HepG2 (cell line): ENCODE results near the gene PCSK6. TPM values are rescaled to one million over a fixed set of nuclear protein-coding genes. Genes with fewer than 3 reads are reported as not detected.

Experiments
- CC2D1A ChIP-seq: sonication (generic); formaldehyde crosslinking; IDR thresholded peaks from 2 replicates; pipeline ENCODE4 v1.8.1; 2023; ENCODE audit warnings: mild to moderate bottlenecking, missing genetic modification reagents
- HES4 ChIP-seq: sonication (generic); formaldehyde crosslinking; IDR thresholded peaks from 2 replicates; pipeline ENCODE4 v1.9.0; 2021; ENCODE audit warnings: mild to moderate bottlenecking, missing genetic modification reagents, borderline replicate concordance
- HNF1A ChIP-seq, 2 experiments: sonication (generic) in 1 of 2; formaldehyde crosslinking in 1 of 2; IDR thresholded peaks; 2 replicates each; pipeline versions ENCODE4 v1.4.0 to v1.6.1; 2016 to 2020; ENCODE audit warnings: borderline replicate concordance in 1 of 2, low read depth in 1 of 2, mild to moderate bottlenecking in 1 of 2, missing genetic modification reagents in 1 of 2
- IKZF1 ChIP-seq: fragments of 450-650 bp; IDR thresholded peaks from 2 replicates; pipeline ENCODE4 v1.7.1; 2016
- JUND ChIP-seq: sonication (generic); formaldehyde crosslinking; IDR thresholded peaks from 2 replicates; pipeline ENCODE4 v1.8.0; 2022; ENCODE audit warnings: mild to moderate bottlenecking, missing genetic modification reagents
- KDM3A ChIP-seq: IDR thresholded peaks from 2 replicates; pipeline ENCODE4 v1.6.1; 2018; ENCODE audit warnings: low read depth, missing compliant biosample characterization
- LBX2 ChIP-seq: sonication (generic); formaldehyde crosslinking; IDR thresholded peaks from 2 replicates; pipeline ENCODE4 v1.5.0; 2020; ENCODE audit warnings: missing genetic modification reagents, mild to moderate bottlenecking, borderline replicate concordance
- MBD4 ChIP-seq: IDR thresholded peaks from 2 replicates; pipeline ENCODE4 v1.6.1; 2012; ENCODE audit warnings: low read length, inconsistent platforms, borderline replicate concordance
- MBNL3 ChIP-seq: fragments of 250-450 bp; sonication (Bioruptor Pico); conservative IDR thresholded peaks from 2 replicates; pipeline ENCODE4 v1.8.0; 2022; ENCODE audit warnings: mild to moderate bottlenecking, inconsistent platforms
- MTF2 ChIP-seq: sonication (generic); formaldehyde crosslinking; IDR thresholded peaks from 2 replicates; pipeline ENCODE4 v1.5.0; 2020; ENCODE audit warnings: missing genetic modification reagents, borderline replicate concordance
- NFATC3 ChIP-seq: sonication (generic); formaldehyde crosslinking; IDR thresholded peaks from 2 replicates; pipeline ENCODE4 v1.5.1; 2020; ENCODE audit warnings: mild to moderate bottlenecking, missing genetic modification reagents
- NR2F1 ChIP-seq, 2 experiments: fragments of 450-650 bp in 1 of 2; formaldehyde crosslinking in 1 of 2; IDR thresholded peaks; 2 replicates each; pipeline versions ENCODE4 v1.5.0 to v1.6.1; 2016 to 2020; ENCODE audit warnings: mild to moderate bottlenecking in 1 of 2, missing compliant biosample characterization in 1 of 2, missing genetic modification reagents in 1 of 2, moderate library complexity in 1 of 2
- PCBP1 ChIP-seq: fragments of 200-400 bp; formaldehyde crosslinking; IDR thresholded peaks from 2 replicates; pipeline ENCODE4 v1.6.1; 2017; ENCODE audit warnings: mild to moderate bottlenecking, low read depth, low read length, borderline replicate concordance
- RARA ChIP-seq: IDR thresholded peaks from 2 replicates; pipeline ENCODE4 v1.6.1; 2016; ENCODE audit warnings: missing genetic modification reagents, missing compliant biosample characterization
- SMC3 ChIP-seq: IDR thresholded peaks from 2 replicates; pipeline ENCODE4 v1.6.1; 2011; ENCODE audit warnings: low read length, improper control_type of control experiment
- SP2 ChIP-seq: sonication (generic); formaldehyde crosslinking; IDR thresholded peaks from 2 replicates; pipeline ENCODE4 v1.5.1; 2020; ENCODE audit warnings: mild to moderate bottlenecking, missing genetic modification reagents
- SRSF4 ChIP-seq: fragments of 200-400 bp; formaldehyde crosslinking; IDR thresholded peaks from one replicate; pipeline ENCODE4 v1.6.1; 2018; ENCODE audit warnings: mild to moderate bottlenecking, low read depth, low read length, moderate library complexity; ENCODE audit not compliant: poor library complexity, severe bottlenecking
- ZKSCAN1 ChIP-seq: fragments of 150-350 bp; IDR thresholded peaks from 2 replicates; pipeline ENCODE4 v1.6.1; 2014; ENCODE audit warnings: low read length
- ZKSCAN8 ChIP-seq: IDR thresholded peaks from 2 replicates; pipeline ENCODE4 v1.6.1; 2016; ENCODE audit warnings: borderline replicate concordance, missing genetic modification reagents, missing compliant biosample characterization
- ZNF121 ChIP-seq: sonication (generic); formaldehyde crosslinking; IDR thresholded peaks from 2 replicates; pipeline ENCODE4 v1.5.0; 2020; ENCODE audit warnings: mild to moderate bottlenecking, missing genetic modification reagents
- ZNF260 ChIP-seq: sonication (generic); formaldehyde crosslinking; IDR thresholded peaks from 2 replicates; pipeline ENCODE4 v1.4.0; 2020; ENCODE audit warnings: missing genetic modification reagents, low read depth, mild to moderate bottlenecking, borderline replicate concordance
- ZNF274 ChIP-seq: sonication (generic); formaldehyde crosslinking; IDR thresholded peaks from 2 replicates; pipeline ENCODE4 v1.5.1; 2020; ENCODE audit warnings: mild to moderate bottlenecking, missing genetic modification reagents
- ZNF451 ChIP-seq: sonication (generic); formaldehyde crosslinking; IDR thresholded peaks from 2 replicates; pipeline ENCODE4 v1.5.0; 2020; ENCODE audit warnings: mild to moderate bottlenecking, missing genetic modification reagents
- ZNF629 ChIP-seq: sonication (generic); formaldehyde crosslinking; conservative IDR thresholded peaks from 2 replicates; pipeline ENCODE4 v1.5.0; 2020; ENCODE audit warnings: missing genetic modification reagents
- ZNF670 ChIP-seq: sonication (generic); formaldehyde crosslinking; IDR thresholded peaks from 2 replicates; pipeline ENCODE4 v1.8.0; 2022; ENCODE audit warnings: mild to moderate bottlenecking, missing genetic modification reagents, borderline replicate concordance
- ZNF746 ChIP-seq: sonication (generic); formaldehyde crosslinking; IDR thresholded peaks from 2 replicates; pipeline ENCODE4 v1.8.0; 2022; ENCODE audit warnings: mild to moderate bottlenecking, missing genetic modification reagents
- polyA plus RNA-seq, 8 experiments: library from polyadenylated mRNA; depleted of rRNA in 3 of 8; stranded (reverse) in 7 of 8; unstranded in 1 of 8; fragments of >200 nt; fragmentation: Illumina TruSeq in 4 of 8; extraction: Trizol in 4 of 8; gene quantifications; 2 replicates each; pipeline versions ENCODE4 v1.2.1 to v1.2.3, GENCODE V29; 2011 to 2016; ENCODE audit warnings: low read depth in 4 of 8, missing spikeins in 1 of 8, mixed read lengths in 1 of 8; ENCODE audit not compliant: insufficient read depth in 1 of 8
- total RNA-seq, 5 experiments: library from RNA; depleted of rRNA; stranded (reverse); fragments of >200 nt; fragmentation: Illumina TruSeq; extraction: Trizol; gene quantifications; 2 replicates each; pipeline ENCODE4 v1.2.3, GENCODE V29; 2016; ENCODE audit warnings: low read depth in 1 of 5
- TF ChIP-seq, protein P1 (sequence below): sonication (generic); formaldehyde crosslinking; conservative IDR thresholded peaks from 2 replicates; pipeline ENCODE4 v1.8.0; 2022; ENCODE audit warnings: missing genetic modification reagents

PCSK6 gene
- total and polyA plus RNA-seq, 2 of the 13 experiments (the other 11 are each of a cell fraction or from before 2014, with no cell fraction given) = 56.5 to 155 TPM

GRCh38 chr15:101447168-101447533, 42.4 kb downstream of the PCSK6 start (continued):
- TF ChIP-seq, protein P1, sequence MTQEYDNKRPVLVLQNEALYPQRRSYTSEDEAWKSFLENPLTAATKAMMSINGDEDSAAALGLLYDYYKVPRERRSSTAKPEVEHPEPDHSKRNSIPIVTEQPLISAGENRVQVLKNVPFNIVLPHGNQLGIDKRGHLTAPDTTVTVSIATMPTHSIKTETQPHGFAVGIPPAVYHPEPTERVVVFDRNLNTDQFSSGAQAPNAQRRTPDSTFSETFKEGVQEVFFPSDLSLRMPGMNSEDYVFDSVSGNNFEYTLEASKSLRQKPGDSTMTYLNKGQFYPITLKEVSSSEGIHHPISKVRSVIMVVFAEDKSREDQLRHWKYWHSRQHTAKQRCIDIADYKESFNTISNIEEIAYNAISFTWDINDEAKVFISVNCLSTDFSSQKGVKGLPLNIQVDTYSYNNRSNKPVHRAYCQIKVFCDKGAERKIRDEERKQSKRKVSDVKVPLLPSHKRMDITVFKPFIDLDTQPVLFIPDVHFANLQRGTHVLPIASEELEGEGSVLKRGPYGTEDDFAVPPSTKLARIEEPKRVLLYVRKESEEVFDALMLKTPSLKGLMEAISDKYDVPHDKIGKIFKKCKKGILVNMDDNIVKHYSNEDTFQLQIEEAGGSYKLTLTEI = no peak
- TF ChIP-seq MBD4 = no peak
- TF ChIP-seq RARA (CRISPR knock-in tag) = no peak
- no peak for TF ChIP-seq JUND (CRISPR knock-in tag)
- no peak for TF ChIP-seq LBX2 (CRISPR knock-in tag)
- no peak for TF ChIP-seq ZKSCAN8 (CRISPR knock-in tag)
- no peak for TF ChIP-seq HNF1A (IDR thresholded peaks at IDR 0.05; ENCODE audit: low read depth)
- no peak for TF ChIP-seq HNF1A (CRISPR knock-in tag; IDR thresholded peaks at IDR 0.05; ENCODE audit: borderline replicate concordance)
- TF ChIP-seq SMC3 = no peak
- TF ChIP-seq SP2 = no peak
- TF ChIP-seq PCBP1 = no peak
- peak; percentile 99 for TF ChIP-seq ZNF629 (CRISPR knock-in tag)
- TF ChIP-seq ZNF451 (CRISPR knock-in tag) = no peak
- peak; percentile 70 for TF ChIP-seq ZNF670
- no peak for TF ChIP-seq ZNF121 (CRISPR knock-in tag)
- no peak for TF ChIP-seq ZNF260
- TF ChIP-seq ZKSCAN1 = no peak
- TF ChIP-seq NFATC3 = no peak
- no peak for TF ChIP-seq ZNF746 (CRISPR knock-in tag)
- TF ChIP-seq SRSF4 = no peak
- TF ChIP-seq MTF2 (CRISPR knock-in tag) = no peak
- TF ChIP-seq MBNL3 (CRISPR knock-in tag) = no peak
- TF ChIP-seq HES4 (CRISPR knock-in tag) = 0 out of 2 replicates have a peak, but pooled peaks have one; percentile 26
- TF ChIP-seq CC2D1A (CRISPR knock-in tag) = no peak
- no peak; a peak in 1 of 4 replicates for TF ChIP-seq NR2F1 (CRISPR knock-in tag; IDR thresholded peaks at IDR 0.05)
- 0 out of 2 replicates have a peak, but pooled peaks have one; percentile 13 for TF ChIP-seq KDM3A (CRISPR knock-in tag)
- no peak for TF ChIP-seq IKZF1
- peak; percentile 51; the same call in 1 of the 2 replicates for TF ChIP-seq ZNF274 (CRISPR knock-in tag)
